Neural cell (in vitro differentiated cells): ENCODE data around the gene CRYGD. TPM values are rescaled to one million over a fixed set of nuclear protein-coding genes. Genes with fewer than 3 reads are reported as not detected.
"Not testable (repeated sequence)": the region's sequence is repeated elsewhere in the genome, so short reads cannot be mapped to it uniquely, and the experiment has no call there.

Experiments used
- H2AFZ ChIP-seq: fragments of 200-600, 300-800 bp; sonication (generic), shearing (Covaris generic); 2 replicates; pipeline ENCODE4 v1.6.0; 2014; ENCODE audit warnings: low read depth, mild to moderate bottlenecking, antibody characterized with exemption, low read length, moderate library complexity
- H3F3A ChIP-seq: fragments of 200-600 bp; shearing (Covaris generic); 2 replicates; pipeline ENCODE4 v1.6.1; 2016; ENCODE audit warnings: mild to moderate bottlenecking, moderate library complexity, mixed read lengths, antibody characterized with exemption, low read length; ENCODE audit not compliant: insufficient read depth, poor library complexity, severe bottlenecking
- H3K27ac ChIP-seq: fragments of 200-600, 300-800 bp; sonication (generic), shearing (Covaris generic); 2 replicates; pipeline ENCODE4 v1.5.1; 2014; ENCODE audit warnings: mild to moderate bottlenecking, low read length, moderate library complexity
- H3K27me3 ChIP-seq: fragments of 300-800, 200-600 bp; sonication (generic), shearing (Covaris generic); 2 replicates; pipeline ENCODE4 v1.6.0; 2014; ENCODE audit warnings: mild to moderate bottlenecking, low read depth, low read length, moderate library complexity; ENCODE audit not compliant: insufficient read depth
- H3K36me3 ChIP-seq: fragments of 300-800, 200-600 bp; sonication (generic), shearing (Covaris generic); 2 replicates; pipeline ENCODE4 v1.5.1; 2014; ENCODE audit warnings: mild to moderate bottlenecking, antibody characterized with exemption, low read length, moderate library complexity; ENCODE audit not compliant: insufficient read depth
- H3K4me2 ChIP-seq: fragments of 300-800, 200-600 bp; sonication (generic), shearing (Covaris generic); 2 replicates; pipeline ENCODE4 v1.6.0; 2014; ENCODE audit warnings: mild to moderate bottlenecking, low read length
- H3K4me3 ChIP-seq: fragments of 300-800, 200-600 bp; sonication (generic), shearing (Covaris generic); 2 replicates; pipeline ENCODE4 v1.5.1; 2014; ENCODE audit warnings: mild to moderate bottlenecking, low read length, moderate library complexity
- H3K79me2 ChIP-seq: fragments of 200-600 bp; shearing (Covaris generic); replicated peaks from 2 replicates; pipeline ENCODE4 v1.6.0; 2014; ENCODE audit warnings: mild to moderate bottlenecking, low read length, moderate library complexity; ENCODE audit not compliant: insufficient read depth
- H3K9ac ChIP-seq: fragments of 300-800, 200-600 bp; sonication (generic), shearing (Covaris generic); 2 replicates; pipeline ENCODE4 v1.6.1; 2016; ENCODE audit warnings: mild to moderate bottlenecking, low read length, mixed read lengths
- H3K9me2 ChIP-seq: fragments of 200-600 bp; shearing (Covaris generic); 2 replicates; pipeline ENCODE4 v1.6.1; 2016; ENCODE audit warnings: mild to moderate bottlenecking, low read length, mixed read lengths; ENCODE audit not compliant: insufficient read depth
- H3K9me3 ChIP-seq: fragments of 200-600, 300-800 bp; sonication (generic), shearing (Covaris generic); 2 replicates; pipeline ENCODE4 v1.6.1; 2016; ENCODE audit warnings: mild to moderate bottlenecking, mixed run types, low read length, moderate library complexity, mixed read lengths
- H4K20me1 ChIP-seq: fragments of 200-600 bp; shearing (Covaris generic); 2 replicates; pipeline ENCODE4 v1.6.1; 2016; ENCODE audit warnings: mild to moderate bottlenecking, mixed run types; ENCODE audit not compliant: insufficient read depth
- EZH2 ChIP-seq: fragments of 200-600, 300-800 bp; shearing (Covaris generic), sonication (generic); IDR thresholded peaks from 2 replicates; pipeline ENCODE4 v1.6.1; 2014; ENCODE audit warnings: antibody characterized with exemption, low read length, borderline replicate concordance, mild to moderate bottlenecking; ENCODE audit not compliant: insufficient read depth, poor library complexity, severe bottlenecking
- MXI1 ChIP-seq: fragments of 450-650 bp; conservative IDR thresholded peaks from 2 replicates; pipeline ENCODE4 v1.6.1; 2014; ENCODE audit warnings: antibody characterized with exemption, mild to moderate bottlenecking; ENCODE audit not compliant: poor library complexity, severe bottlenecking
- POLR2AphosphoS5 ChIP-seq: IDR thresholded peaks from 2 replicates; pipeline ENCODE4 v1.6.1; 2012
- RAD21 ChIP-seq: fragments of 450-650 bp; conservative IDR thresholded peaks from 2 replicates; pipeline ENCODE4 v1.6.1; 2014; ENCODE audit warnings: antibody characterized with exemption, mild to moderate bottlenecking, moderate library complexity
- SMC3 ChIP-seq: fragments of 450-650 bp; conservative IDR thresholded peaks from 2 replicates; pipeline ENCODE4 v1.6.1; 2014; ENCODE audit warnings: antibody characterized with exemption, mild to moderate bottlenecking, moderate library complexity; ENCODE audit not compliant: poor library complexity
- TAF1 ChIP-seq: IDR thresholded peaks from 2 replicates; pipeline ENCODE4 v1.6.1; 2012; ENCODE audit warnings: low read depth
- polyA plus RNA-seq: library from polyadenylated mRNA; depleted of rRNA; stranded (reverse); fragments of >200 nt; gene quantifications from 2 replicates; pipeline ENCODE4 v1.2.3, GENCODE V29; 2014
- TF ChIP-seq, protein P1 (sequence below): fragments of 450-650 bp; IDR thresholded peaks from 2 replicates; pipeline ENCODE4 v1.5.1; 2014; ENCODE audit warnings: antibody characterized with exemption, mild to moderate bottlenecking, moderate library complexity; ENCODE audit not compliant: poor library complexity, severe bottlenecking
- TF ChIP-seq, protein P2 (sequence below): IDR thresholded peaks from 2 replicates; pipeline ENCODE4 v1.6.1; 2012; ENCODE audit warnings: borderline replicate concordance

Gene CRYGD
- polyA plus RNA-seq, 1 donor from 2014 or later, result not detected

DNA sequence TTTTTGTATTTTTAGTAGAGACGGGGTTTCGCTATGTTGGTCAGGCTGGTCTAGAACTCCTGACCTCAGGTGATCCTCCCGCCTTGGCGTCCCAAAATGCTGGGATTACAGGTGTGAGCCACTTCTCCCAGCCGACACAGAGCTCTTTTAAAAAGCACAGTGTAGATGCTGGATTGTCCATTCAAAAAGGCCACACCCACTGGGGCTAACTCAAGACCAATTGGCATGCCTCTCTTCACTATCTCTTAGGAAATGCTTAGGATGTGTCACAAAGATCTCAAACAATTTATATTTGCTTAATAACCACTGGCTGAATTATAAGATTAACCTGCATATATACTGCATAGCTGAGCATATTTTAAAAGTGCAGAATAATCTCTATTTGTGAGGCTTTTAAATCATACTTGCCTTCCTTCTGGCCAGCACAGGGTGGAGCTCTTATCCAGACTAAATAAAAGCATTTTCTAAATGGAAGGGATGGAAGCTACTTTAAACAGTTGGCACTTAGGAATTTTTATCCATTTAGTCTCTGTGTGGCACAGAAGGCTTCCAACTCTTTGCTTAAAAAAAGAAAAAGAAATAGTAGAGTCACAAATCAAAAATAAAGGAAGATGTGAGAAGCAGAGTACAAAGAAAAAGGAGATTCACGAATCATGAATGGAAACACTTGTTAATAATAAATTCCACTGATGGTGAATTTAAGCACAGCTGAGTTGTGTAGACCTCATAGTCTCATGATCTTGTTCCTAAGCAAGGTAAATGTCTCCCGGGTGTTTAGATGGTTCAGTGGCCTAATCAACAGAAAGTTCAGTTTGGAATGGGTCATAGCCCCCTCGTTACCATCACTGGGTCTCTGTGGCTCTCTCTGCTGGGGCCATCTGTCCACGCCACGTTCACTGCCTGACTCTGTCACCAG, 22.4 kb downstream of the CRYGD start:
- no peak overlapping the region for H2AFZ ChIP-seq
- no peaks in the 10 kb centered on the region for H4K20me1 ChIP-seq
- no peaks in the 10 kb centered on the region for H3K27me3 ChIP-seq
- H3K9ac ChIP-seq, result no peak overlapping the region
- H3K79me2 ChIP-seq, result no peaks in the 10 kb centered on the region
- H3K27ac ChIP-seq, result no peak overlapping the region
- H3K9me3 ChIP-seq, result no peaks in the 10 kb centered on the region
- H3K4me2 ChIP-seq, result no peak overlapping the region
- H3K9me2 ChIP-seq, result no peaks in the 10 kb centered on the region
- TF ChIP-seq, protein P1, sequence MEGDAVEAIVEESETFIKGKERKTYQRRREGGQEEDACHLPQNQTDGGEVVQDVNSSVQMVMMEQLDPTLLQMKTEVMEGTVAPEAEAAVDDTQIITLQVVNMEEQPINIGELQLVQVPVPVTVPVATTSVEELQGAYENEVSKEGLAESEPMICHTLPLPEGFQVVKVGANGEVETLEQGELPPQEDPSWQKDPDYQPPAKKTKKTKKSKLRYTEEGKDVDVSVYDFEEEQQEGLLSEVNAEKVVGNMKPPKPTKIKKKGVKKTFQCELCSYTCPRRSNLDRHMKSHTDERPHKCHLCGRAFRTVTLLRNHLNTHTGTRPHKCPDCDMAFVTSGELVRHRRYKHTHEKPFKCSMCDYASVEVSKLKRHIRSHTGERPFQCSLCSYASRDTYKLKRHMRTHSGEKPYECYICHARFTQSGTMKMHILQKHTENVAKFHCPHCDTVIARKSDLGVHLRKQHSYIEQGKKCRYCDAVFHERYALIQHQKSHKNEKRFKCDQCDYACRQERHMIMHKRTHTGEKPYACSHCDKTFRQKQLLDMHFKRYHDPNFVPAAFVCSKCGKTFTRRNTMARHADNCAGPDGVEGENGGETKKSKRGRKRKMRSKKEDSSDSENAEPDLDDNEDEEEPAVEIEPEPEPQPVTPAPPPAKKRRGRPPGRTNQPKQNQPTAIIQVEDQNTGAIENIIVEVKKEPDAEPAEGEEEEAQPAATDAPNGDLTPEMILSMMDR, result peak; percentile 68
- TF ChIP-seq MXI1 (no peak), RAD21 (peak; percentile 75), SMC3 (peak; percentile 75), POLR2AphosphoS5 (no peak)
- TF ChIP-seq, protein P2, sequence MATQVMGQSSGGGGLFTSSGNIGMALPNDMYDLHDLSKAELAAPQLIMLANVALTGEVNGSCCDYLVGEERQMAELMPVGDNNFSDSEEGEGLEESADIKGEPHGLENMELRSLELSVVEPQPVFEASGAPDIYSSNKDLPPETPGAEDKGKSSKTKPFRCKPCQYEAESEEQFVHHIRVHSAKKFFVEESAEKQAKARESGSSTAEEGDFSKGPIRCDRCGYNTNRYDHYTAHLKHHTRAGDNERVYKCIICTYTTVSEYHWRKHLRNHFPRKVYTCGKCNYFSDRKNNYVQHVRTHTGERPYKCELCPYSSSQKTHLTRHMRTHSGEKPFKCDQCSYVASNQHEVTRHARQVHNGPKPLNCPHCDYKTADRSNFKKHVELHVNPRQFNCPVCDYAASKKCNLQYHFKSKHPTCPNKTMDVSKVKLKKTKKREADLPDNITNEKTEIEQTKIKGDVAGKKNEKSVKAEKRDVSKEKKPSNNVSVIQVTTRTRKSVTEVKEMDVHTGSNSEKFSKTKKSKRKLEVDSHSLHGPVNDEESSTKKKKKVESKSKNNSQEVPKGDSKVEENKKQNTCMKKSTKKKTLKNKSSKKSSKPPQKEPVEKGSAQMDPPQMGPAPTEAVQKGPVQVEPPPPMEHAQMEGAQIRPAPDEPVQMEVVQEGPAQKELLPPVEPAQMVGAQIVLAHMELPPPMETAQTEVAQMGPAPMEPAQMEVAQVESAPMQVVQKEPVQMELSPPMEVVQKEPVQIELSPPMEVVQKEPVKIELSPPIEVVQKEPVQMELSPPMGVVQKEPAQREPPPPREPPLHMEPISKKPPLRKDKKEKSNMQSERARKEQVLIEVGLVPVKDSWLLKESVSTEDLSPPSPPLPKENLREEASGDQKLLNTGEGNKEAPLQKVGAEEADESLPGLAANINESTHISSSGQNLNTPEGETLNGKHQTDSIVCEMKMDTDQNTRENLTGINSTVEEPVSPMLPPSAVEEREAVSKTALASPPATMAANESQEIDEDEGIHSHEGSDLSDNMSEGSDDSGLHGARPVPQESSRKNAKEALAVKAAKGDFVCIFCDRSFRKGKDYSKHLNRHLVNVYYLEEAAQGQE, result no peak
- no peaks in the 10 kb centered on the region for H3K36me3 ChIP-seq
- no peaks in the 10 kb centered on the region for H3F3A ChIP-seq
- H3K4me3 ChIP-seq, result no peak overlapping the region

DNA sequence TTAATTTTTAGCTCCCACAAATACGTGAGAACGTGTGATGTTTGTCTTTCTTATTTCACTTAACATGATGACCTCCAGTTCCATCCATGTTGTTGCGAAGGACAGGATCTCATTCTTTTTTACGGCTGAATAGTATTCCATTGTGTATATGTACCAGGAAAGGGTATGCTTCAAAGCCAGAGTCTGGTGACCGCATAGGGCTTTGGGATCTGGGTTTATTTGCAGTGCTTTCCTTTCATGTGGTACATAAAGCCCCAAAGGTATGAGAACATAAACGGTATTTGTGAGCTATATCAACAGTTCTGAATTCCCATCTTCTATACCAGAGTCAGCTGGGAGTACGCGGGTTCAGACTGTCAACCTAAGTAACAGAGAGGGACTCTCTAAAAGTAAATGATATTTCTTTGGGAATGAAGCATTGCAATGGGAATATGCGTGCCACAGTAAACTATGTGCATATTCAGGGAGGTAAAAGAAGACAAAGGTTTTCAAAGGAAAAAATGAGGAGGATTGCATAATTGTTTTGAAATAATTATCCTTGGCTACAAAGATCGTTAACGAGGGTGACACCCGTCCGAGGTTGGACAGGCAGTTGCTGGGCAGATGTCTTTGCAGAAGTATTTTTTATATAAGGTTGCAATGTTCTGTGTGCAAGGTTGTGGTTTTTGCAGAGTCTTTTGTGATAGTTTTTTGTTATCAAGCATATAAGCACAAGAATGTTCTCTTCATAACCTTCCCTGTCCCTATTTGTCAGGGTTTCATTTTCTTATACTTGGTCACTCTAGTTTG, 24.4 kb downstream of the CRYGD start:
- no peaks in the 10 kb centered on the region for H3K9me3 ChIP-seq
- H3K79me2 ChIP-seq, result no peaks in the 10 kb centered on the region
- TF ChIP-seq, protein P2, result no peak
- TF ChIP-seq EZH2 (no peak), TAF1 (no peak), SMC3 (no peak)
- no peak overlapping the region for H3K4me3 ChIP-seq
- H3K9ac ChIP-seq, result no peak overlapping the region
- no peaks in the 10 kb centered on the region for H3F3A ChIP-seq
- no peaks in the 10 kb centered on the region for H3K9me2 ChIP-seq
- H3K27ac ChIP-seq, result no peak overlapping the region
- H3K27me3 ChIP-seq, result no peaks in the 10 kb centered on the region
- H3K36me3 ChIP-seq, result no peaks in the 10 kb centered on the region
- no peaks in the 10 kb centered on the region for H4K20me1 ChIP-seq
- H2AFZ ChIP-seq, result no peak overlapping the region
- no peak overlapping the region for H3K4me2 ChIP-seq

DNA sequence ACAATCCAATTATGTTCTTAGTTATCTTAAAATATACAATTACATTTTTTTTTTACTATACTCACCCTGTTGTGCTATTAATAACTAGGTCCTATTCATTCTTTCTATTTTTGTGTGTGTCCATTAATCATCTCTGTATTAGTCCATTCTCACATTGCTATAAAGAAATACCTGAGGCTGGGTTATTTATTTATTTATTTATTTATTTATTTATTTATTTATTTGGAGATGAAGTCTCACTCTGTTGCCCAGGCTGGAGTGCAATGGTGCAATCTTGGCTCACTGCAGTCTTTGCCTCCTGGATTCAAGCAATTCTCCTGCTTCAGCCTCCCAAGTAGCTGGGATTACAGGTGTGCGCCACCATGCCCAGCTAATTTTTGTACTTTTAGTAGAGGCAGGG, 25.6 kb downstream of the CRYGD start:
- not testable (repeated sequence) for H3K9me2 ChIP-seq, H4K20me1 ChIP-seq, H3K9ac ChIP-seq, H3K4me3 ChIP-seq, H3F3A ChIP-seq, H3K27me3 ChIP-seq, H3K9me3 ChIP-seq, H3K36me3 ChIP-seq, H3K79me2 ChIP-seq, H3K4me2 ChIP-seq, H3K27ac ChIP-seq, H2AFZ ChIP-seq
